HG03439 (cell line): Measurements from ENCODE around the gene CCDC78.
A peak's percentile ranks its signal among the peaks of the same experiment; 100 is the strongest.

Experiments
- ATAC-seq: cut with Tn5 transposase; IDR thresholded peaks from one replicate; pipeline ENCODE4 v1.9.1; 2021; ENCODE audit warnings: mild to moderate bottlenecking, moderate library complexity; ENCODE audit not compliant: unreplicated experiment

CCDC78 gene

GRCh38 chr16:725463-726187 lies 618 bp downstream of the CCDC78 start:
- no peak for ATAC-seq

GRCh38 chr16:725041-725376 lies 1.2 kb downstream of the CCDC78 start:
- no peak for ATAC-seq

GRCh38 chr16:724188-725040 lies 1.8 kb downstream of the CCDC78 start:
- no peak for ATAC-seq

GRCh38 chr16:723695-724094 lies 2.5 kb downstream of the CCDC78 start:
- ATAC-seq = no peak

- no peak for ATAC-seq
Measured at GRCh38 chr16:722835-723633, 3.2 kb downstream of the CCDC78 start.

- ATAC-seq = no peak
Measured at GRCh38 chr16:721765-722540, 4.3 kb downstream of the CCDC78 start.

- peak; percentile 53 for ATAC-seq
Measured at GRCh38 chr16:720990-721764, 5.1 kb downstream of the CCDC78 start, which contains the start of gene ANTKMT. Gene ANTKMT, plus strand, starts transcription at chr16:721146. Its CDS starts 129 bp downstream, at chr16:721275.

GRCh38 chr16:720447-720989 lies 5.7 kb downstream of the CCDC78 start:
- ATAC-seq = peak; percentile 5

- ATAC-seq = no peak
Measured at GRCh38 chr16:719815-720446, 6.3 kb downstream of the CCDC78 start.

GRCh38 chr16:718922-719321 lies 7.3 kb downstream of the CCDC78 start:
- ATAC-seq = no peak

- ATAC-seq = no peak
Measured at GRCh38 chr16:718389-718788, 7.9 kb downstream of the CCDC78 start.

- no peak for ATAC-seq
Measured at GRCh38 chr16:717450-718245, 8.6 kb downstream of the CCDC78 start.

- no peak for ATAC-seq
Measured at GRCh38 chr16:716768-717325, 9.4 kb downstream of the CCDC78 start.

- no peak for ATAC-seq
Measured at GRCh38 chr16:716200-716568, 10.1 kb downstream of the CCDC78 start.

GRCh38 chr16:715477-716199 lies 10.6 kb downstream of the CCDC78 start:
- ATAC-seq = peak; percentile 10

GRCh38 chr16:714558-715476 lies 11.4 kb downstream of the CCDC78 start, which contains the start of gene METRN:
Gene METRN, plus strand, starts transcription at chr16:715118. Its CDS starts 172 bp downstream, at chr16:715290.
- ATAC-seq = peak; percentile 51
